Testis (tissue), 2 donors: Measurements from ENCODE around the gene RIPOR3.

ENCODE experiments used
- CTCF ChIP-seq, 3 experiments: fragments of 450-650 bp in 2 of 3; fragments of 200-600 bp in 1 of 3; sonication (generic) in 1 of 3; IDR thresholded peaks; one replicate each; pipeline ENCODE4 v1.5.1; 2016 to 2019; ENCODE audit warnings: antibody characterized with exemption in 3 of 3, mild to moderate bottlenecking in 2 of 3, moderate library complexity in 1 of 3
- POLR2A ChIP-seq: fragments of 450-650 bp; IDR thresholded peaks from one replicate; pipeline ENCODE4 v1.6.1; 2017; ENCODE audit warnings: antibody characterized with exemption, mild to moderate bottlenecking, moderate library complexity

GRCh38 chr20:50579511-50579910 is 111.8 kb downstream of the RIPOR3 start:
- TF ChIP-seq CTCF (IDR thresholded peaks at IDR 0.05), result no peak
- no peak for TF ChIP-seq POLR2A
